Activated gamma-delta T cell (primary cell): Measurements from ENCODE around the gene BCLAF1.
"Not testable (repeated sequence)": the region's sequence is repeated elsewhere in the genome, so short reads cannot be mapped to it uniquely, and the experiment has no call there.

ENCODE experiments used
- DNase-seq: peaks from one replicate; lab custom pipeline; 2025; lab: John Stamatoyannopoulos, UW

The BCLAF1 gene

GRCh38 chr6:136249336-136249735 is 40.3 kb downstream of the BCLAF1 start:
- DNase-seq = no peak

GRCh38 chr6:136244061-136244616 is 45.5 kb downstream of the BCLAF1 start:
- no peak for DNase-seq

GRCh38 chr6:136236466-136237293 is 53.0 kb downstream of the BCLAF1 start:
- DNase-seq = no peak

- no peak for DNase-seq
Observed at GRCh38 chr6:136235233-136235564, 54.4 kb downstream of the BCLAF1 start.

- no peak for DNase-seq
Observed at GRCh38 chr6:136232701-136233100, 56.9 kb downstream of the BCLAF1 start.

- DNase-seq = no peak
Observed at GRCh38 chr6:136230219-136230853, 59.3 kb downstream of the BCLAF1 start.

- no peak for DNase-seq
Observed at GRCh38 chr6:136228814-136229213, 60.8 kb downstream of the BCLAF1 start.

GRCh38 chr6:136226674-136227377 is 62.8 kb downstream of the BCLAF1 start:
- DNase-seq = no peak

GRCh38 chr6:136226027-136226673 is 63.5 kb downstream of the BCLAF1 start:
- no peak for DNase-seq

GRCh38 chr6:136225496-136225895 is 64.2 kb downstream of the BCLAF1 start:
- no peak for DNase-seq

GRCh38 chr6:136224974-136225373 is 64.7 kb downstream of the BCLAF1 start:
- DNase-seq = not testable (repeated sequence)

GRCh38 chr6:136216503-136217401 is 72.9 kb downstream of the BCLAF1 start:
- DNase-seq = no peak

GRCh38 chr6:136213853-136214252 is 75.8 kb downstream of the BCLAF1 start:
- no peak for DNase-seq

- DNase-seq = no peak
Observed at GRCh38 chr6:136213012-136213539, 76.6 kb downstream of the BCLAF1 start.

GRCh38 chr6:136212608-136213007 is 77.0 kb downstream of the BCLAF1 start:
- no peak for DNase-seq

- no peak for DNase-seq
Observed at GRCh38 chr6:136210398-136211165, 79.1 kb downstream of the BCLAF1 start.

GRCh38 chr6:136209496-136209895 is 80.2 kb downstream of the BCLAF1 start:
- no peak for DNase-seq

- DNase-seq = no peak
Observed at GRCh38 chr6:136208783-136209182, 80.9 kb downstream of the BCLAF1 start.
